ENCODE measurements around the gene CDC45. TPM values are rescaled to one million over a fixed set of nuclear protein-coding genes. Genes with fewer than 3 reads are reported as not detected.

CDC45 gene
- total and polyA plus RNA-seq, 2 of the 13 experiments (the other 11 are each of a cell fraction or from before 2014, with no cell fraction given): 14.4 to 36.3 TPM

- in situ Hi-C loops (cut with HindIII; ENCODE audit: extremely low pct_ligation_motif_present, low pct_unique_long_range_greater_than_20kb): no loop called here
- Histone ChIP-seq H3K27ac (ENCODE audit: extremely low read length, insufficient read depth, low read length) (no peak overlapping the region), H3K4me3 (replicated peaks in 1 of 3; ENCODE audit: insufficient read depth in 1 of 3, low read depth in 2 of 3, low read length in 3 of 3) (no peak overlapping the region), H2AFZ (ENCODE audit: low read length) (no peak overlapping the region), H3K36me3 (replicated peaks in 1 of 2; ENCODE audit: control insufficient read depth in 1 of 2, insufficient read depth in 2 of 2, low read length in 2 of 2) (peaks cover 8 to 45% of the 10 kb centered on the region in 2 experiments), H3K79me2 (ENCODE audit: insufficient read depth, low read length) (no peaks in the 10 kb centered on the region), H3K9me3 (ENCODE audit: low read length) (no peaks in the 10 kb centered on the region), H3K4me1 (ENCODE audit: insufficient read depth, low read length) (no peaks in the 10 kb centered on the region), H3K9ac (ENCODE audit: insufficient read depth, low read depth, low read length) (no peak overlapping the region), H3K4me2 (ENCODE audit: low read depth, low read length) (no peak overlapping the region), H4K20me1 (ENCODE audit: insufficient read depth, low read length) (no peaks in the 10 kb centered on the region), H3K27me3 (ENCODE audit: control insufficient read depth in 1 of 2, insufficient read depth in 2 of 2, low read length in 2 of 2) (no peaks in the 10 kb centered on the region)
- FAIRE-seq: no peak
- ChIA-PET CTCF (ENCODE audit: low intra/inter-chr PET ratio, low total read pairs) (interaction anchor here (0.7 kb wide), 1 partner anchor 139 kb away, joined by 3 read pairs; no protein-coding TSS in a partner anchor), POLR2A (no interaction called here)
- no peak for ATAC-seq
- intact Hi-C loops (cut with micrococcal nuclease; ENCODE audit: unreplicated experiment): no loop called here
- no peak for DNase-seq (ENCODE audit: low spot score)
- WGBS (ENCODE audit: low lambda C conversion rate): 97% methylated on average over 5 of the region's 5 CpGs
- no peak for TF ChIP-seq ATF2 (CRISPR knock-in tag; IDR thresholded peaks at IDR 0.05)
- TF ChIP-seq ARNTL (CRISPR knock-in tag; IDR thresholded peaks at IDR 0.05): no peak
- TF ChIP-seq HOXA3 (CRISPR knock-in tag; IDR thresholded peaks at IDR 0.05): no peak
- TF ChIP-seq NR0B2 (CRISPR knock-in tag; IDR thresholded peaks at IDR 0.05): no peak
- no peak for TF ChIP-seq ZNF75D (CRISPR knock-in tag; IDR thresholded peaks at IDR 0.05; ENCODE audit: borderline replicate concordance)
- no peak for TF ChIP-seq ZBTB7B (CRISPR knock-in tag; IDR thresholded peaks at IDR 0.05)
- no peak for TF ChIP-seq ATAD3A (CRISPR knock-in tag; IDR thresholded peaks at IDR 0.05)
- no peak for TF ChIP-seq ETV5 (CRISPR knock-in tag; IDR thresholded peaks at IDR 0.05; ENCODE audit: borderline replicate concordance)
- TF ChIP-seq PLRG1 (conservative IDR thresholded peaks at IDR 0.05): no peak
- TF ChIP-seq ZNF883 (CRISPR knock-in tag; IDR thresholded peaks at IDR 0.05; ENCODE audit: not compliant biosample characterization): no peak
- TF ChIP-seq SIN3A (IDR thresholded peaks at IDR 0.05; ENCODE audit: borderline replicate concordance, low read depth, low read length): no peak
- no peak for TF ChIP-seq ZNF275 (CRISPR knock-in tag; IDR thresholded peaks at IDR 0.05; ENCODE audit: borderline replicate concordance)
- no TSS peak for BruUV-seq (replicated peaks)
Measured at GRCh38 chr22:19490628-19491230, 11.0 kb downstream of the CDC45 start.

Measured in HepG2 (cell line).